ENCODE measurements around the gene TSR3. TPM values are rescaled to one million over a fixed set of nuclear protein-coding genes. Genes with fewer than 3 reads are reported as not detected.

Gene TSR3
- 45.4 and 50.2 TPM in 2 replicates for total RNA-seq (2014; rRNA removed; shearing (Covaris generic))
- polyA plus RNA-seq (2014; cell fraction: nucleus; rRNA removed) = 82.5 and 113 TPM in 2 replicates

- DNase-seq (ENCODE audit: extremely low read depth, low read depth) = peak; percentile 80
These were observed at the start of gene TSR3, which contains the start of gene GNPTG for GRCh38 chr16:1351582-1352362. TSR3 (minus strand) TSS chr16:1351878; CDS start chr16:1351804, 74 bp downstream. GNPTG (plus strand) TSS chr16:1351931; CDS start chr16:1351966, 35 bp downstream.

- no peak for DNase-seq (ENCODE audit: extremely low read depth, low read depth)
These were observed 49.5 kb upstream of the TSR3 start for GRCh38 chr16:1401061-1401757.

DNA sequence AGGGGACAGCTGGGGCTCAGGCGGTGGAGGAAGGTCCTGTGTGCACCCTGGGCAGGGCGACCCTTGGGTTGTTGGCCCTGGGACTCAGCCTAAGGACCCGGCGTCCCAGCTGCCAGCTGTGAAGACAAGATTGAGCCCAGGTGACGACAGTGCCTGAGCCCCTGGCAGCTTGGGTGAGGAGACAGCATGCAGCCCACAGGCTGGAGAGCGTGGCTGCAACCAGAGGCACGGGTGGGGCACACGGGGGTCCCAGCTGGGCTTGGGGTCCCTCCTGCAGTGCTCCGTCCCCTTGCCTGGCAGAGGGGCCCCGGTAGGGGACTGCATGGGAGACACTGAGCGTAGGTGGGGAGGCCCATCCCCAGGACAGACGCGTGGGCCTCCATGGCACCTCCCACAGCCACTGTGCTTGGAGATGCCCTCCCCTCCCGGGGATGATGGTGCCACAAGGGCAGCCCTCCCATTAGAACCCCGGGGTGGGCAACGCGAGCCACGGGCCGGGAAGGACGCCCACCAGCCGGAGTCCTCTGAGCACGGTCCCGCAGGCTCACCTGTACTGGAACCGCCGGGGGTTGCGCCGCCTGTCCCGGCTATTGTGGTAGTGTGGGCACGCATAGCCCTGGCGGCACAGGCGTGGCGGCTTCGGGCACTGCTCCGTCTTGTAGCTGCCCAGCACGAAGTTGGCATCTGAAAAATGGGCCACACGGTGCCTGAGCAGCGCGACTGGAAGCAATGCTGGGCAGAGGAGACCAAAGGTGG is 47.3 kb upstream of the TSR3 start:
- no peak for DNase-seq (ENCODE audit: extremely low read depth, low read depth)

GRCh38 chr16:1398351-1398750 is 46.7 kb upstream of the TSR3 start:
- DNase-seq (ENCODE audit: extremely low read depth, low read depth) = no peak

DNA sequence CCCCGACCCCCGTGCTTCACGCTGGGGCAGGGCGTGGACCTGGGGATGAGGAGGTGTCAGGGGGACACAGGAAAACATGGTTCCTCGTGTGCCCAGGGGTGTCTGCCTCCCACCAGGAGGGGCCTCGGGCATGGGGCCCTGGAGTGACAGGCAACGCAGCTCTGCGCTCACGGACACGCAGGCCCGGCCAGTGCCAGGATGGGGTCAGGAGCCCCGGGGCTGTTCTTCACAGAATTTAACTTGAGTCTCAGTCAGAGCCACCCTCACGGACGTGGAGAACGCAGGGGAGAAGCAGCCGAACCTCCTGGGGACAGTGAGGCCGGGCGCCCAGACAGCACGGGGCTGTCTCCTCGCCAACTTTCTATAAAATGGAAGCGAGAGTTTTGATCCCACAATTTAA is 46.1 kb upstream of the TSR3 start:
- DNase-seq (ENCODE audit: extremely low read depth, low read depth) = no peak

DNA sequence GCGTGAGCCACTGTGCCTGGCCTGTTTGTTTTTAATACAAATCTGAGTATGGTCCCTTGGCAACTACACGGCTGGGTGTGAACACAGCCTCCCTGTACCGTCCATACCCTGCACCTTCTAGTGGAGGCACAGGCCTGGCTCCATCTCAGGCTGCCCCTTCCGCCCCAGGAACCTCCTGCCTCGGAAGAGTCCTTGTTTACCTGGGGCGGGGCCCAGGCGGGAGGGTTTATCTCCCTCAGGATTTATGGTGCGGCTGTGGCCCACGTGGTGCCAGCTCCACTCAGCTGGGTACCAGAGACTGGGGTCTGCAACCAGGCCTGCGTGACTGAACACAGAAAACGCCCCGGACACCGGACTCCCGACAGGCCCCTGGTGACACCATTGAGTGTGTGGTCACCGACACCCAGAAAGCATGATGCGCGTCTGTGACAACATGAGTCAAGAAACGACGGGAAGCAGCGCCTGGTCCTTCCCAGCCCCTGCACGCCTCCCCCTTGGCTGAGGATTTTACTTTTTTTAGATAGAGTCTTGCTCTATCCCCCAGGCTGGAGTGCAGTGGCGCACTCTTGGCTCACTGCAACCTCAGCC is 43.9 kb upstream of the TSR3 start:
- no peak for DNase-seq (ENCODE audit: extremely low read depth, low read depth)

DNA sequence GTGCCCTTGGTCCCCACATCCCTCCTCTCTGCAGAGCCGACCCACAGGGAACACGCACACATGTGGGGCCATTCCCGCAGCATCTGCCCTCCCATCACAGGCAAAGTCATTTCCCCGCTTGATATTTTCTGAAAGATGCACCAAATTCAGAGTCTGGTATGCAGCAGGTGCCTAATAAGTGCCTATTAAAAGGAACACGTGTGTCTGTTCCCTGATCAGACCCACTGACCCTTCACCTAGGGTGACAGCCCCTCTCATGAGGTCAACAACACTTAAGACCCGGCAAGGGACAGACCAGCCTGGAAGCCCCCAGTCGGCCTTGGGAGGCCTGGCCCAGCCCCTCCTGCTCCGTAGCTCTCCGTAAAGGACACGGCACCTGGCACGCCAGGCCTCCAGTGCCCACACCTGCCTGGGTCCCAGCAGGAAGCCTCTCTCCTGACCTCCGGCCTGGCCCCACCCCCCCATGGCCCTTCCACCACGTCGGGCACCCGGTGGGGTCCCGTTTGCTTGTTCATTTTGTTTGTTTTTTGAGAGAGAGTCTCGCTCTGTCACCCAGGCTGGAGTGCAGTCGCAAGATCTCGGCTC is 42.8 kb upstream of the TSR3 start:
- no peak for DNase-seq (ENCODE audit: extremely low read depth, low read depth)

DNA sequence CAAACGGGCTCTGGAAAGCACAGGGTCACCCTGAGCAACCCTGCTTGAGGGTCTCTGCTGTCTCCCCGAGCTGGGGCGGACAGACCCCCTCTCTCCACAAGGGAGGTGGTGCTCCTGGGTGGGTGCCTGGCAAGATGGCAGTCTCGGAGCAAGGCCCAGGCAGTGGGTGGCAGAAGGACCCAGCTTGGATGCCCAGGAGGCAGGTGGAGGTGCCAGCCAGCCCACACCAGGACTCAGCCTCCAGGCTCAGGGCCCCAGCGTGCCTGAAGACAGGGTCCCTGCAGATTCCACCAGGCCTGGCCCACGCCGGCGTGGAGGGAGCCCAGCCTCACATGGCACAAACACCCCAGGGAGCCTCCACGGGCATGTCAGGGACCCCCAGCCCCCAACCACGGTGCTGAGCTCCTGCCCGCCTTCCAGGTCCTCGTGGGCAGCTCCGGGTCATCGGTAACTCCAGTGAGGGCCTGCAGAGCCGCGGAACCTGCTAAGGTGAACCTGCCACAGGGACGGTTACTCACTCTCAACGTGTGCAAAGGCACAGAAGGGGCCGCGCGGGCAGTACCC is 42.0 kb upstream of the TSR3 start:
- no peak for DNase-seq (ENCODE audit: extremely low read depth, low read depth)

GRCh38 chr16:1392826-1393225 is 41.1 kb upstream of the TSR3 start:
- DNase-seq (ENCODE audit: extremely low read depth, low read depth) = no peak

DNA sequence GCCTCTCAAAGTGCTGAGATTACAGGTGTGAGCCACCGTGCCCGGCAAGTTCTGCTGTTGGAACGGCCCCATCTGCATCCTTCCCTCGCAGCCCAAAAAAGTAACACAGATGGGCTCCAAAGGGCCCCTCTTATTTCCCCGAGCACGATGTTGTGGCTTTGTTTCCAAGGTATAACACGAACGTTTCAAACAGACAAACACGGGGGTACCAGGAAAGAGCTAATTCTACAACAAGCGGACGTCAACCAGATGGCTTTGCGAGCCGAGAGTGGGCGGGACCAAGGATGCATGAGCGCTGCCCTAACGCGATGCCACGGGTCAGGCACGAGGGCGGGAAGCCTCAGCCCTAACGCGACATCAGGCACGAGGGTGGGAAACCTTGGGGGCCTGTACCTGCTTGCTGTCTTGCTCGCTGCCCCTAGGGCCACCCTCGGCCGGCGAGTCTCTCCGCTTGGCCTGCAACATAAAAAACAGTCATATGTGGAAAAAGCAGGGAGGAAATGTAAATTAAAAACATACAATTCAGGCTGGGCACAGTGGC is 38.6 kb upstream of the TSR3 start:
- DNase-seq (ENCODE audit: extremely low read depth, low read depth) = no peak

DNA sequence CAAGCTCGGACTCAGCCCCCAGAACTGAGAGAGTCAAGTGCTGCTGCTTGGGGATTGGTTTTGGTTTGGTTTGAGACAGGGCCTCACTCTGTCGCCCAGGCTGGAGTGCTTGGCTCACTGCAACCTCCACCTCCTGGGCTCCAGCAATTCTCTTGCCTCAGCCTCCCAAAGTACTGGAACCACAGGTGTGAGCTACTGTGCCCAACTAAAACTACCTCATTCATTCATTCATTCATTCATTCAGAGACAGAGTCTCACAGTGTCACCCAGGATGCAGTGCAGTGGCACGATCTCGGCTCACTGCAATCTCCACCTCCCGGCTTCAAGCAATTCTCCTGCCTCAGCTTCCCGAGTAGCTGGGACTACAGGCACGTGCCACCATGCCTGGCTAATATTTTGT is 38.1 kb upstream of the TSR3 start:
- no peak for DNase-seq (ENCODE audit: extremely low read depth, low read depth)

DNA sequence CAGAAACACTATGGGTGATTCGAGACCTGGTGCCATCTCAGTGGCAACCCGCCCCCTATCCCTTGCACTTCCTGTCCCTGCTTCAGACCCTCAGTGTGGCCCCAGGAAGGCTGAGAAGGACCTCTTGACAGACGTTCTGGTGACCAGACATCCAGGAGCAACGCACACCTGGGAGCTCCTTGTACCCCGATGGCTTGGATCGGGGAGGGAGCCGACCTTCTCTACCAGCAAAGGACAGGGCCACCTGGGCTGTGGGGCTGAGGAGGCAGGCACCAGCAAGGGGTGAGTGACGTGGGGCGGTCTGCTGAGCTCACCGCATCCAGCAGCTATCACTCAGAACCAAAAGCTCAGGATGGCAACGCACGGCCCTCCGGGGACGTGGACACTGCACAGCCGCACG is 35.7 kb upstream of the TSR3 start:
- DNase-seq (ENCODE audit: extremely low read depth, low read depth) = no peak

DNA sequence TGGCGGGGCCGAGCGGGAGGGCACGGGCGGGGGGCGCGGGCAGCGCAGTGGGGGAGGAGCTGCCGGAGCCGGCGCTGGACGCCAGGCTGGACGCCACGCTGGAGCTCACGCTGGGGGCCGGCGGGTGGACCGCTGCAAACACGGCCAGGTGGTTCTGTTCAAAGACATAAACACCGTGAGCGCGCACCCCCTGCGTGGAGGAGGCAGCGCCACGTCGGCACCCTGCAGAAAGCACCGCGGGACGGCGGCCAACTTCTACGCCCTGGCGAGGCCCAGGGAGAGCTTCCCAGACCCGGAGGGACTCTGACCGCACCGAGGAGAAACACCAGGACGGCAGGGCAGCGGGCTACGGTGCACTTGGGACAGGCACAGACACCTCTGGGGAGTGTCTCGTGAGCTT is 33.6 kb upstream of the TSR3 start:
- DNase-seq (ENCODE audit: extremely low read depth, low read depth) = no peak

DNA sequence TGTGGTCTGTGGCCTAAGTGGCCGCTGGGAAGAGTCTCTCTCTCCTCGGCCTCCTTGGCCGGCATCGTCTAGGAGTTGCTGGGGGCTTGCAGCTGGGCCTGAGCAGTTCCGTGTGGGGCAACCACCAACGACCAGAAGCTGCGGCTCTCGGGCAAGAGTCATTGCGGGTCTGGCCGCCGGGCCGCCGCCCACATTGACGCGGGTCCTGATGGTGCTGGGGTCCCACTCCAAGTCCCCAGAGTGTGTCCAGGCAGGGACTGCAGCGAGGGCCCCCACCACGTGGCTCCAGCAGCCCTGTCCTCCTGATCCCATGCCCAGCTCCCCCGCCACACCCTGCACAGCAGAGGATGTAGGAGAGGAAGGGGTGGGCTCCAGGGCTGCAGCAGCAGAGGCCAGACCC is 31.9 kb upstream of the TSR3 start:
- no peak for DNase-seq (ENCODE audit: extremely low read depth, low read depth)

DNA sequence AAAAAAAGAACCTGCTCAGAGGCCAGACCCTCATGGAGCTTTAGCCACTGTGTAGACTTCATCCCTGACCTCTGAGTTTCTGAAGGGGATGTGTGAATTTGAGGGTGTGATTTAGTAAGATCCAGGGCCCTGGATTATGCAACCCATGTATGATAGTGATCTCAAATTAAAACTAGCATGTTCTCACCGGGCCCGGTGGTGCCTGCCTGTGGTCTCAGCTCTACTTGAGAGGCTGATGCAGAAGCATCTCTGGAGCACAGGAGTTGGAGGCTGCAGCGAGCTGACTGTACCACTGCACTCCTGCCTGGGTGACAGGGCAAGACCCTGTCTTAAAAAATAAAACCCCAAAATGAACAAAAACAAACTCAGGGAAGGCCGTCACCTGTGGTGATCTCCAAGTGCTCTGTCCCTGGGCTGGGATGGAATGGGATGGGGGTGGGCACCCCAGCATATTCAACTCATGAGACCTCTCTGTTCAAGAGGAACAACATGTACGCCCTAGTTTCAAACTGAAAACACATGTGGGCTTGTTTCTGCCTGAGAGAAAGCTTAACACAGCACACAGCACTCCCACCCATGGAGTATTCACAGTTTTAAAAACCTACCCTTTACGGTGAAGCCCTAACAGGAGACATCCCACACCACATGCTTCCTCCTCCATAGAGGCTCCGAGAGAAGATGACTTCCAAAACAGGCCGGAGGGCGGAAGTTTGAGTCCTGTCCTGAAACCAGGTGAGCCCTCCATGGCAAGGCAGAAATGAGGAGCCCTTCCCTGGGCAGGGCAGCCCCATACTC is 30.1 kb upstream of the TSR3 start:
- no peak for DNase-seq (ENCODE audit: extremely low read depth, low read depth)

DNA sequence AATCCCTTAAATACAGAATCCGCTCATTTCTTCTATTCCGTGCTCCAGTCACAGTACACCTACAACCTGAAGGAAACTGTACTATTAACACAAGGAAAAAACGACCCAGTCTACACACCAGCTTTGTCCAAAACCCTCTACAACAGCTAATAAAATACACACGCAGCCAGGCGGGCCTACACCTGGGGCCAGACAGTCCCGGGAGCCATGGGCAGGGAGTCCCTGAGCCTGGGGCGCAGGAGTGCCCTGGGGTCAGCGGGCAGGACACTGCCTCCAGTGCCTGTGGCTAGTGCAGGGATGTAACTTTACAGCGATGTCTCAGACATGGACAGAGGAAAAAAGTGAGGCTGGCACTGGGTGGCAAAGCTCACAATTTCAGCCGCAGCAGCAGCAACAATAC is 28.5 kb upstream of the TSR3 start:
- no peak for DNase-seq (ENCODE audit: extremely low read depth, low read depth)

GRCh38 chr16:1379304-1380076 is 27.8 kb upstream of the TSR3 start:
- peak; percentile 56 for DNase-seq (ENCODE audit: extremely low read depth, low read depth)

GRCh38 chr16:1378804-1379303 is 27.2 kb upstream of the TSR3 start:
- peak; percentile 80 for DNase-seq (ENCODE audit: extremely low read depth, low read depth)

All from NCI-H460 (cell line).